HG03520 (cell line): ENCODE measurements around the gene CDCA4.

ENCODE experiments used
- ATAC-seq: cut with Tn5 transposase; IDR thresholded peaks from one replicate; pipeline ENCODE4 v1.9.1; 2021; ENCODE audit warnings: mild to moderate bottlenecking, moderate library complexity; ENCODE audit not compliant: unreplicated experiment

The CDCA4 gene

DNA sequence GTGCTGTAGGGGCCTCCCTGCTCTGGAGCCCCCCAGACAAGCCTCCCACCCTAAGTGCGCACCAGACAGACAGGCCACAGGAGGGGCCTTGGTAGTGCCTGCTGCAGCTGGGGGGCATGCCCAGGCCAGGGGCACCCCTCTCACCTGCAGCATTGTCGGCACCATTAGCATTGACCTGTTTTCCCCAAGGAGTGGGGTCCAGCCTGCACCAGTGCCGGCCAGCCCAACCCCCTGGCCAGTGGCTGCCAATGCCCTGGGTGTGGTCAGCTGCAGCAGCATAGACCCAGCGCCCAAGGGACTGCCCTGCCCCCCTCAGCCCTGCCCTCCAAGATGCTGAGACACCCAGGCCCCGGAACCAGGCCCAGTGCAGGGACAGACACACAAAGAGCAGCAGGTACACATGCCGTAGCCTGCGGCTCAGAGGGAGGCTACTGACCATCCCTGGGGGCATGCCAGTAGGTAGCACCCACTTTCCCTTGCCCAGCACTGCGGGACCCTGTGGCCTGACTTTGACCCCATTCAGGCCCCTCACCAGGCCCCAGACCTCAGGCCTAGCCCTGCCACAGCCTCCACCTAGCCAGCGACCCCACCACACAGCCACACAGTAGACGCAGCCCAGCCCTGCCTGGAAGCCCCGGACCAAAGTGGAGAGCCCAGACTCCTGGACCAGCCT is 43.7 kb downstream of the CDCA4 start:
- ATAC-seq = no peak

- no peak for ATAC-seq
Measured at GRCh38 chr14:104976198-104977007, 44.5 kb downstream of the CDCA4 start.

DNA sequence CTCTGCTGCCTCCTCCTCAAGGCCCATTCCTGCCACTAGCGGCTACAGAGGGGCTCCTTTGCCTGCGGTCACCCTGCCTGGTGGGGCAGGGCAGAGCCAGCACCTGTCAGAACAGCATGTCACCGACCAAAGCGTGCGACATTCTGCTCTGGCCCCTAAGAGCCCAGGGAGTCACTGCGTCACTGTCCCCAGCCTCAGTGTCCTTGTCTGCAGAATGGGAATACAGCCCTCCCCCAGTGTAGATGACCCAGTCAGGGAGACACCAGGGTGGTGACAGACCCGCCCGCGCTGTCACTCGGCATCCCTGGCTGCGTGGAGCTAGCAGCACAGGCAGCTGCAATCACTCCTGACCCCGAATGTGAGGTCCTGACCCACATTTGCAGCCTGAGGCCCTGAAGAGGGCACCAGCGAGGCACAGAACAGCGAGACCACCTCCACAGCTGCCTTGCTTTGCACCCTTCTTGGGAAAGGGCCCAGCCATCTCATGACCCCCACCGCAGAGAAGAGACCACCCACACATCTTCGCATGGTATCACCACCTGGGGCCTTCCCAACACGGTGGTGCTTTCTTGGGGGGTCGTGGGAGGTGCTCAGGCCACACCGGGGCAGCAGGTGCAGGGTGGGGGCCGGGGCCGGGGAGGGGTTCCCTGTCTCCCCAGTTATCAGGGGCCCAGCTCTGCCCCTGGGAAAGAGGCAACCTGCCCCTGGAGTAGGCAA is 45.2 kb downstream of the CDCA4 start:
- ATAC-seq = no peak

GRCh38 chr14:104974665-104975390 is 46.1 kb downstream of the CDCA4 start:
- ATAC-seq = no peak

DNA sequence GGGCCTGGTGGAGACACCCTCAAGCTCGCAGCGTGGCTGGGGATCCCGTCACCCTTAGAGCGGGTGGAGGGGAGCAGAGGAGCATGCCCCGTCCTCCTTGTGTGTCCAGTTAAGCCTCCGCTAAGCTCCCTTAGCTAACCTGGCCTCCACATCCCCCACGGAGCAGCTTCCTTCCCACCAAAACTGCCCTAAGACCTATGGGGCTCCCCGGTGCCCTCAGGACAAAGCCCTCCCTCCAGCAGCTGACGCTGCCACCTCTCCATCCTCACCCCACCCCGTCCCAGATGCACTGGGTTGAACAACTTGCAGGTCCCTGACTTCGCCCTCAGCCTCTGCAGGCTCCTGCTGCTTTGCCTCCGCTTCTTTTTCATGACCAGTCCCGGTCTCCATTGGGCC is 46.7 kb downstream of the CDCA4 start:
- no peak for ATAC-seq

DNA sequence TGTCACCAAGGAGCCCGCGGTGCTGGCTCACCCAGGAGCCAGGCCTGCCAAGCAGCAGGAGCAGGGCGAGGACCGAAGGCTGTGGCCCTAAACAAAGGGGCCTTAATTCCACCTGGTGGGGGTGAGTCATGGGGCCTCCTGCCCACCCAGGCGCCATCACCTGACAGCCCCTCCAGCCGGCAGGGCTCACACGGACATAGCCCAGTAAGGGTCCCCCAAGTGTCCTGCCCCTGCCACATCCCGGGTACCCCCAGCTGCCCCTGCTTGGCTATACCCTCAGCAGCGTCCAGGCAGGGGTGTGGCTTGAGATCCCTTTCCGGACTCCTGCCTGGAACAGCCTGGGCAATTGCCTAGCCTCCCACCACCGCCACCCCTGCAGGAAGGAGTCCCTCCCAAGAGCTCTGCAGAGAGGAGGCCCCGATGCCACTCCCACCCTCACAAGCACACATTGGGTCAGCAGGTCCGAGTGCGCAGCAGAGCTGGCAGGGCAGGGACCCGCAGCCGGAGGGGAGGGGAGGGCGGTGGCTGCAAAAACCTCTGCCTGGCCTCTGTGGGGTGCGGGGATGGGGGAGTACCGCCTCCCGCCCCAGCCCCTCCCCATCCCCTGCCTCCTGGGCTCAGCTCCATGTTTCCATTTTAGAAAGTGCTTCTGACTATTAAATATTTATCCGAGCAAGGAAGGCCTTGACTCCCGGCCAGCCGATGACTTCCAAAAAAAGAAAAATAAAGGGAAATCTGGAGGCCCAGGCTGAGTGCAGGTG is 47.3 kb downstream of the CDCA4 start:
- ATAC-seq = no peak

DNA sequence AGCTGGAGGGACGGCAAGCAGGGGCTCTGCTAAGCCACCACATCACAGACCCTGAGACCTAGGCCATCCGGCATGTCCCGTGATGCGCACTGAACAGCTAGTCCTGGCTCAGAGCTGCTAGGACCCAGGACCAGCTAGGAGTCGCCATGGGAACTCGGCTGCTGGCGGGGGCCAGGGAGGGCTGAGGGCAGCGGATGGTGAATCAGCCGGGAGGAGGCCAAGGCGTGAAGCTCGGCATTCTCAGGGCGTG is 47.8 kb downstream of the CDCA4 start:
- ATAC-seq = no peak

DNA sequence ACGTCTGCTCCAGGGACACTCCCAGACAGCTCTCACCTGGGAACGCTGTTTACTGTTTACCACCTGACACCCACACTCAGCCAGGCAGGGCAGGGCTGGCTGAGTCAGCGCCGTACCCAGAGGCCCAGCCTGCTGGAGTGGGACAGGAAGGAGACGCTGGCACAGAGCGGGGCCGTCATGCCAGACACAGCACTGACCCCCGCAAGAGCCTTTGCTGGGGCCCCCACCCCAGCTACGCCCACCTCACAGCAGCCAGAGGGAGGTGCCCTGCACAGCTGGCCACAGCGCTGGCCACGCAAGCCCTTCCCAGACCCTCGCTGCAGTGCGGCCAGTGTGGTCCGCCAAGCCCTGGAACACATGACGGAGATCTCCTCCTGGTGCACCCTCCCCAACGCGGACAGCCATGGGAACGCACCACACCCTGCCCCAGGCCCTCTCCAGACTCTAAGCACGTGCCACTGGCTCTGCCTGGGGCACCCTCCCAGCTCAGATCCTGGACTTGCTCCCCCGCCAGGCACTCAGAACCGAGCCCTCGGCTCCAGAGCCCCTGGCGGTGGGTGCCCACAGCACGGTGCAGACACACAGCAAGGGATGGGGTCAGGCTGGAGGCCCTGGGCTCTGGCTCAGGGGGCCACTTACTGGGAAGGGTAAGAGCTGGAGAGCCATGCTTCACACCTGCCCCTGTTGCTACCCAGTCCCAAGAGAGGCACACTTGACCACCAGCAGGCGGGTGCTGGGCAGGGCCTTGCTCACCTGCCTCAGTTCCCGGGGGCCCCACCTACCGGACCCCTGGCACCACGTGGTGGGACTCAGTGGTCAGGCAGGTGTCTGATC is 48.4 kb downstream of the CDCA4 start:
- no peak for ATAC-seq

GRCh38 chr14:104971447-104972240 is 49.2 kb downstream of the CDCA4 start:
- no peak for ATAC-seq

DNA sequence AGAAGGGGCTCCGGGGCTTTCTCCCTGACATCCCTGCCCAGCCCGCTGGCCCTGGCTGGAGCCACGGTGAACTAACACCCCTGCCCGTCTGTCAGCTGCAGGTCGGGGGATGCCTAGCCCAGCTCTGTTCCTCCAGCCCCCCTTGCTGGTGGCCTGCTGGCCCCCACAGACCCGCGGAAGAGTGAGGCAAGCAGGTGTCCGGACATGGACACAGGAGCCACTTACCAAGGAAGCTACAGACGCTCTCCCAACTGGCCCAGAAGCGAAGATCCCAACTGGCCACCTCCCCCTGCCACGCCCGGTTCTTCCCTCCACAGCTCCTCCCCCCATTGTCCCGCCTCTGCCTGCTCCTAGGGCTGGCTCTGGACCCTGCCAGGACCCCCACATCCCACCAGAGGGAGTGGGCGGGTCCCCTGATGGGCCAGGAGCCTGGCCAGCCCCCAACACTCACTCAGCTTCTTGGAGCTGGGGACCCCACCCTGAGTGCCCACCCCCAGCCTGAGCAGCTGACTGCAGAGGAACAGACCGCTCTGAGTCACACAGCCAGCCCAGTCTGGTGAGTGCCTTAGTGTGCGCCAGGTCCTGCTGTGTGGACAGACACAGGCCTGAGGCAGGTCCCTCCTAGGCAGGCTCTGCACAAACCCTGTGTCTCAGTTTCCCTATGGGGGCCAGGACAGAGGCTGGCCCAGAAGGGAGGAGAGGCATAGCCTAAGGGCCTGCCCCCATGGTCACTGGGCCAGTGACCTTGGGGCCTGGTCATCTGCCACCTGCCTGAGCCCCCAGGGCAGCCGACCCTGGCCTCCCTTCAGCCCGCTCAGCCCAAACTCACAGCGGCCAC is 50.4 kb downstream of the CDCA4 start:
- no peak for ATAC-seq

GRCh38 chr14:104969741-104970230 is 51.1 kb downstream of the CDCA4 start:
- ATAC-seq = no peak

DNA sequence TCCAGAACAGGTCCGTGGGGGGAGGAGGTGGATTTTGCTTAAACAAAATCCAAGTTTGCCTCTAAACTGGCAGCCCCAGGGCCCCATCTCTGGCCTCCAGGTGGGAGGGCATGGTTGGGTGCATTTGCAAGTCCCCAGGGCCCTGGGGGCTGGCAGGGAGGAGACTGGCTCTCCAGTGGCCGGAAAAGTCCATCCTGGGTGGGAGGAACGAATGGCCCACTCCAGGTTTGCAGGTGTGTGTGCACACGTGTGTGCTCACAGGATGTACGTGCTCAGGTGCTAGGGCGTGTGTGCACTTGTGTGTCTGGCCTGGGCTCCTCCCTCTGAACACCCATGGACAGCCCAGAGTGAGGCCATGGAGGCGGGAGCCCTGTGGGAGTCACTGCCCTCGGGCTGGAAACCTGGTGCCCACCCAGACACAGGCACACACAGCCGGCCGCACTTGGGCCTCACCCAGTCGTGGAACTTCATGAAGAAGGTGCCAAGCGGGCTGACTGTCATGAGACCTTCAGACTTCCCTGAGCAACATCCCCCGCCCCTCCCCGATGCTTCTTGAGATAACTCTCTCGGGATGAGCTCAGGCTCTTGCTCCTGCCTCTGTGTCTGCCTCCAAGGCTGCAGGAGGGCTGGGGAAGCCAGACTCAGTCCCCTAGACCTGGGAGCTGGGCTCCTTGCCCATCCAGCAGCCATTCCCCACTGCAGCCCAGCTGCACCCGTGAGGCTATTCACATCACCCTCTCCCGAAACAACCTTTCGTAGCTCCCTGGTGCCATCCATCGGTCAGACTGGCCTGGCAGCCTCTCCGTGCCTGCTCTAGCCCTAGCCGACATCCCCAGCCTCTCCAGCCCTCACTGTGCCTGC is 52.1 kb downstream of the CDCA4 start:
- no peak for ATAC-seq

GRCh38 chr14:104968153-104968527 is 52.7 kb downstream of the CDCA4 start:
- no peak for ATAC-seq

DNA sequence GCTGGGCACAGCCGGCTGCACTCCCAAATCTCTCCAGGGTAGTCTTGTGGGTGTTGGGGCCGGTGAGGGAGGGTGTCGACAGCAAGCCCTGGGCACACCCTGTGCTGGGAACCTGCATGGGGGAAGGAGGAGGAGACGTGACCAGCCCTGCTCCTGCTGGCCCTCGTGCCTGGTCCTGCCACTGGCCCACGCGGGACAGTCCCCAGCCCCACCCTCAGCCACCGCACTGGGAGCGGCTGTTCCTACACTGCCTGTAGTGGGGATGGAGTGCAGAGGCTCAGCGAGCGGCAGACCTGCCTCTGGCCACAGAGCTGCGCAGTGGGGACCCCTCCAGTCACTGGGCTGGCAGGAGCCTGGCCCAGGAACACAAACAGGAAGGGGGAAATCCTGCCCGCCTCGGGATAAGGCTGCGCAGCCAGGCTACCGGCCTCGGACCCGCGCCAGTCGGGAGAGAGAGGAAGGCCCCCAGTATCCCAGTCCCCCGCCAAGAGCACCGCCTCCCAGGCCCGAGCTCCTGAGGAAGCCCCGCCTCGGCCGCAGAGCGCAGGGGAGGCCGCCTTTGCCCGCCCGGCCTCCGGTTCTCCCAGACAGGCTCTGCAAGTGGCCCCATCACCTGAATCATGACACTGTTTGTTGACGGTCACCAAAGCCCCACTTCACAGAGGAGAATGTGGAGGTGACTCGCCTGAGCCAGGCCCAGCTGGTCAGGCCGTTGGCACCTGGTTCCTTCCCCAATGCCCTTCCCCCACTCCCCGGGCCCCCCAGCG is 53.3 kb downstream of the CDCA4 start:
- ATAC-seq = no peak

- no peak for ATAC-seq
Measured at GRCh38 chr14:104966981-104967385, 53.9 kb downstream of the CDCA4 start.

GRCh38 chr14:104966261-104966865 is 54.5 kb downstream of the CDCA4 start:
- ATAC-seq = no peak
